MCF 10A (cell line): ENCODE data around the gene HOXA4. TPM values are rescaled to one million over a fixed set of nuclear protein-coding genes. Genes with fewer than 3 reads are reported as not detected.

Experiments used
- BruUV-seq: library from RNA; stranded (reverse); fragments of 400-500 nt; replicated peaks from 2 replicates; lab custom pipeline; 2021; lab: Mats Ljungman, UMichigan
- CTCF ChIA-PET: fragments of 300-600 bp; sonication (Branson Sonifier 250); formaldehyde crosslinking; extraction: SDS; loops from one replicate; lab custom pipeline; 2021; ENCODE audit warnings: antibody characterized with exemption, inconsistent platforms; lab: Yijun Ruan, JAX
- POLR2A ChIA-PET: fragments of 300-600, 350-650 bp; sonication (Branson Sonifier 250); formaldehyde crosslinking; extraction: SDS; loops from one replicate; lab custom pipeline; 2020; ENCODE audit warnings: antibody characterized with exemption, inconsistent platforms; lab: Yijun Ruan, JAX
- DNase-seq: peaks from one replicate; pipeline ENCODE4 v3.0.0-alpha.2; 2018; ENCODE audit not compliant: unreplicated experiment
- H3K27ac Mint-ChIP-seq: one replicate; pipeline ENCODE4 v1.8.0; 2022; ENCODE audit warnings: mild to moderate bottlenecking, low read depth, mixed read lengths; ENCODE audit not compliant: unreplicated experiment
- H3K27me3 Mint-ChIP-seq: one replicate; pipeline ENCODE4 v1.8.0; 2022; ENCODE audit warnings: mixed read lengths; ENCODE audit not compliant: insufficient read depth, unreplicated experiment
- H3K36me3 Mint-ChIP-seq: one replicate; pipeline ENCODE4 v1.8.0; 2022; ENCODE audit warnings: mild to moderate bottlenecking, moderate library complexity, mixed read lengths; ENCODE audit not compliant: insufficient read depth, unreplicated experiment
- H3K4me1 Mint-ChIP-seq: one replicate; pipeline ENCODE4 v1.8.0; 2022; ENCODE audit warnings: mixed read lengths; ENCODE audit not compliant: insufficient read depth, unreplicated experiment
- H3K4me3 Mint-ChIP-seq: one replicate; pipeline ENCODE4 v1.8.0; 2022; ENCODE audit warnings: mild to moderate bottlenecking, moderate library complexity, mixed read lengths; ENCODE audit not compliant: unreplicated experiment
- H3K9me3 Mint-ChIP-seq: one replicate; pipeline ENCODE4 v1.8.0; 2022; ENCODE audit warnings: mixed read lengths; ENCODE audit not compliant: unreplicated experiment
- intact Hi-C: fragments of 100-400 bp; cut with micrococcal nuclease; formaldehyde crosslinking; loops from 2 replicates; pipeline ENCODE4 v1.14.1; 2022
- total RNA-seq: library from RNA; stranded (reverse); gene quantifications from 2 replicates; pipeline ENCODE4 v1.2.3, GENCODE V29; 2022
- TF ChIP-seq, protein P1 (sequence below): fragments of 200-600 bp; IDR thresholded peaks from one replicate; pipeline ENCODE4 v1.8.0; 2022; ENCODE audit warnings: antibody characterized with exemption, mild to moderate bottlenecking; ENCODE audit not compliant: unreplicated experiment

HOXA4 gene
- total RNA-seq, 1 experiment from 2014 or later: 2.6 TPM

DNA sequence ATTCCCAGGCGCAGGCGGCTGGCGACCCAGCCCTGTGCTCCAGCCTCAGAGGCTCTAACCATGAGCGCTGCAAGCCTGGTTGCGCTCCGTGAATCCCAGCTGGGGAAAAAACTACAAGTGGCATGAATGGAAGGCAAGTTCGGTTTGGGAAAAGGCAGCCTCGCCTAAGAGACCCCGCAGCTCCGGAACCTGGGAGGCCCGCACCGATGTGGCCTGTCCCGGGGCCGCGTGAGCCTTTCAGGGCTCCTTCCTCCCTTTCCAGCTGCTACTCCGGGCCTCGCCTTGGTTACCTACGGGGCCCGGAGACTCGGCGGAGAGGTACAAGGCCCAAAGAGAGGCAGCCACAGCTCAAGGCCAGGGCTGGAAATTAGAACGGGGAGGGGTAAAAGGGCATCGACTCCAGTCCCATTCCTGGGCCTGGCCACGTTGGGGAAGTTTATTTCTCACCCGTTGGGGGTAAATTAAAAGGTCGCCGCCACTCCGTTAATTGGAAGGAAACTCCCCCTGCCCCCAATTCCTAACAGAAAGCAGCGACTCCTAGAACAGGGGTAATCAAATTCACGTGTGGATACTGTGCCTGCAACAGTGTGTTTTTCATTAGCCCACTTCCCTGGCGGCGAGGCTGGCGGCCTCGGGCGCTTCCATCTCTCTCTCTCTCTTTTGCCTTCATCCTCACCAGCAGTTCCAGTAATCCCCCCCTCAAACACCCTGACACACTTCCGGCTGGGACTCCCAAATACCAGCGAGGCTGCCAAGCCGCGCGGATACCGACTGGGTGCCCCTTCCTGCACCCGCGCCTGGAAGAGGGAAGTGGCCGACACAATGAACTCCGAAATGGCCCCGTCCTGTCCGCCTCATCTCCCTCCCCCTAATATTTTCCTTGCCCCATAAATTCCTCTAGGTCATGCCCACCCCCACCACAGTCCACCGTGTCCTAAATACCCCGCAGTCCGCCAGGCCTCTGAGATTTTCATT is 36.3 kb upstream of the HOXA4 start:
- no TSS peak for BruUV-seq
- intact Hi-C loops: no loop called here
- TF ChIP-seq, protein P1, sequence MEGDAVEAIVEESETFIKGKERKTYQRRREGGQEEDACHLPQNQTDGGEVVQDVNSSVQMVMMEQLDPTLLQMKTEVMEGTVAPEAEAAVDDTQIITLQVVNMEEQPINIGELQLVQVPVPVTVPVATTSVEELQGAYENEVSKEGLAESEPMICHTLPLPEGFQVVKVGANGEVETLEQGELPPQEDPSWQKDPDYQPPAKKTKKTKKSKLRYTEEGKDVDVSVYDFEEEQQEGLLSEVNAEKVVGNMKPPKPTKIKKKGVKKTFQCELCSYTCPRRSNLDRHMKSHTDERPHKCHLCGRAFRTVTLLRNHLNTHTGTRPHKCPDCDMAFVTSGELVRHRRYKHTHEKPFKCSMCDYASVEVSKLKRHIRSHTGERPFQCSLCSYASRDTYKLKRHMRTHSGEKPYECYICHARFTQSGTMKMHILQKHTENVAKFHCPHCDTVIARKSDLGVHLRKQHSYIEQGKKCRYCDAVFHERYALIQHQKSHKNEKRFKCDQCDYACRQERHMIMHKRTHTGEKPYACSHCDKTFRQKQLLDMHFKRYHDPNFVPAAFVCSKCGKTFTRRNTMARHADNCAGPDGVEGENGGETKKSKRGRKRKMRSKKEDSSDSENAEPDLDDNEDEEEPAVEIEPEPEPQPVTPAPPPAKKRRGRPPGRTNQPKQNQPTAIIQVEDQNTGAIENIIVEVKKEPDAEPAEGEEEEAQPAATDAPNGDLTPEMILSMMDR: no peak
- Mint-ChIP-seq H3K4me3 (no peak overlapping the region), H3K4me1 (peaks cover 13% of the 10 kb centered on the region), H3K9me3 (no peaks in the 10 kb centered on the region), H3K36me3 (peaks cover 13% of the 10 kb centered on the region), H3K27me3 (no peaks in the 10 kb centered on the region), H3K27ac (no peak overlapping the region)
- DNase-seq: no peak
- CTCF ChIA-PET: interaction anchor here (0.5 to 1.6 kb wide), 4 partner anchors 16 to 472 kb away, joined by 3 to 7 read pairs (median 4); no protein-coding TSS in a partner anchor
- POLR2A ChIA-PET: interaction anchor here (0.5 to 1.7 kb wide), 4 partner anchors 8 to 608 kb away, joined by 3 to 5 read pairs (median 4); no protein-coding TSS in a partner anchor

DNA sequence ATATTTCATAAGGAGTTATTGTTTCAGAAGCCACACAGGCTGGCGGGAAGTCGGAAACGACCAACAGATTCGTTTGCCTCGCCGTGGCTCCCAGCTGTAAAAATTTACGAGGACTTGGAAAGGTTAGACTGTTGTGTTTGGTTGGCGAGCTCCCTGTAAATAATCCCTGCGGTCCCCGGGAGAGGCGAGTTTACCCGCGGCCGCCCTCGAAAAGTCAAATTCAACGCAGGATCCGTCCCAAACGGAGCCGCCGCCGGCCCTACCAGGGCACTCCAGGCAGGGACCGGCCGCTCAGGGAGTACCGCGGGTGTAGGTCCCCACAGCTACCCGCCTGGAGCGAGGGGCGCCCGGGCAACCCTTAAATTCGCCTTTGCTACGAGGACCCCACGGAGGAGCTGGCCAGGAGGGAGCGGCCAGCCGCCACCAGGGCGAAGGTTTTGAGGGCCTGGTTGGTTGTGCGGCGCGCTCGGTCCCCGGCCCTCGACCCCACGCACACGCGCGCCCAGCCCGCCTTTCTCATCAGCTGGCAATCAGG is 35.5 kb upstream of the HOXA4 start:
- Mint-ChIP-seq H3K9me3 (no peaks in the 10 kb centered on the region), H3K27ac (peak overlapping the region; percentile 27), H3K27me3 (no peaks in the 10 kb centered on the region), H3K36me3 (peaks cover 8% of the 10 kb centered on the region), H3K4me1 (peaks cover 8% of the 10 kb centered on the region), H3K4me3 (peak overlapping the region; percentile 84)
- DNase-seq: no peak
- intact Hi-C loops: no loop called here
- ChIA-PET POLR2A (interaction anchor here (0.5 to 1.7 kb wide), 4 partner anchors 15 to 487 kb away, joined by 3 to 5 read pairs (median 3); no protein-coding TSS in a partner anchor), CTCF (interaction anchor here (0.5 to 1.6 kb wide), 4 partner anchors 16 to 494 kb away, joined by 3 to 7 read pairs (median 4); no protein-coding TSS in a partner anchor)
- BruUV-seq: no TSS peak
- TF ChIP-seq, protein P1: no peak

DNA sequence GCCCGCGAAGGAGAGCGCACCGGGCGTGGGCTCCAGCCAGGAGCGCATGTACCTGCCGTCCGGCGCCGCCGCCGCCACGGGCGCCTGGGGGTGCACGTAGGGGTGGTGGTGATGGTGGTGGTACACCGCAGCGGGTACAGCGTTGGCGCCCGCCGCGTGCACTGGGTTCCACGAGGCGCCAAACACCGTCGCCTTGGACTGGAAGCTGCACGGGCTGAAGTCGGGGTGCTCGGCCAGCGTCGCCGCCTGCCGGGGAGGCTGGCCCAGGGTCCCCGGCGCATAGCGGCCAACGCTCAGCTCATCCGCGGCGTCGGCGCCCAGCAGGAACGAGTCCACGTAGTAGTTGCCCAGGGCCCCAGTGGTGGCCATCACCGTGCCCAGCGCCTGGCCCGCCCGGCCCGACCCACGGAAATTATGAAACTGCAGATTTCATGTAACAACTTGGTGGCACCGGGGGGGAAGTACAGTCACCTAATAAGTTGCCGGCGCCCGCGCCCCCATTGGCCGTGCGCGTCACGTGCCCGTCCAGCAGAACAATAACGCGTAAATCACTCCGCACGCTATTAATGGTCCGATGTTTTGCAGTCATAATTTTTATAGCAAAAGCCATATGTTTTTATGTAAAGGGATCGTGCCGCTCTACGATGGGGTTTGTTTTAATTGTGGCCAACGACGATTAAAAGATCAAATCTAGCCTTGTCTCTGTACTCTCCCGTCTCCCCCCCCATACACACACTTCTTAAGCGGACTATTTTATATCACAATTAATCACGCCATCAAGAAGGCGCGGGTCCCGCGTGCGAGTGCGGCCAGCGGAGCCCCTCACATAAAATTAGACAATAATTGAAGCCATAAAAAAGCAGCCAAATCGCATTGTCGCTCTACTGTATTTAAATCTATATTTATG is 34.8 kb upstream of the HOXA4 start, which contains the start of gene HOXA9:
Gene HOXA9, minus strand, starts transcription at position 449 of the 907 bp plus-strand sequence. Its CDS starts 80 bp downstream, at position 369.
- ChIA-PET POLR2A (interaction anchor here (0.6 to 5.1 kb wide), 7 partner anchors 14 to 486 kb away, joined by 3 to 49 read pairs (median 3); partner anchors contain the start of gene HOXA5), CTCF (interaction anchor here (0.7 to 1.6 kb wide), 4 partner anchors 15 to 493 kb away, joined by 3 to 7 read pairs (median 4); partner anchors contain the start of gene HOXA5)
- Mint-ChIP-seq H3K27me3 (no peaks in the 10 kb centered on the region), H3K27ac (peak within 1 kb of the TSS; percentile 72), H3K36me3 (peaks cover 8% of the 10 kb centered on the region), H3K9me3 (no peaks in the 10 kb centered on the region), H3K4me3 (peak within 1 kb of the TSS; percentile 84), H3K4me1 (peaks cover 8% of the 10 kb centered on the region)
- intact Hi-C loops: no loop called here
- TF ChIP-seq, protein P1: no peak
- no TSS peak for BruUV-seq
- DNase-seq: peak; percentile 82
